GM21528 (cell line): ENCODE data around the gene FHIT.
"Not testable (repeated sequence)": the region's sequence is repeated elsewhere in the genome, so short reads cannot be mapped to it uniquely, and the experiment has no call there.

Experiments
- ATAC-seq: cut with Tn5 transposase; IDR thresholded peaks from one replicate; pipeline ENCODE4 v1.9.1; 2021; ENCODE audit warnings: mild to moderate bottlenecking, moderate library complexity; ENCODE audit not compliant: unreplicated experiment, low FRiP score

FHIT gene

DNA sequence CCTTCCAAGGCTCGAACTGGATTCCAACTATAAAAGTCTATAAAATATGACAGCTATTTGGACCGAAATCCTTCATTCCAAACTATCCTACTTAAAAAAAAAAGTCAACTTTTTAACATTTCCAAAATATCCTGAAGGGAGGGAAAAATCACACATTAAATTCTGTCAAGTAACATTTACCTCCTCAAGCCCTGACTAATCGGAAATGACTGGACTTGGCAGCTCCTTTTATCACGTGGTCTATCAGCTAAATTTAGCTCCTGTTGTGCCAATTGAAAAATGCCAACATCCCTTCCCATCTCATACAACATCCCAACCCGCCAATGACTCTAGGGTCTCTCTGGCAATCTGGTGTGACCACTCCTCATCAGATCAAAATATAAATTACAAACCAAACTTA lies 297.9 kb downstream of the FHIT start:
- ATAC-seq = no peak

DNA sequence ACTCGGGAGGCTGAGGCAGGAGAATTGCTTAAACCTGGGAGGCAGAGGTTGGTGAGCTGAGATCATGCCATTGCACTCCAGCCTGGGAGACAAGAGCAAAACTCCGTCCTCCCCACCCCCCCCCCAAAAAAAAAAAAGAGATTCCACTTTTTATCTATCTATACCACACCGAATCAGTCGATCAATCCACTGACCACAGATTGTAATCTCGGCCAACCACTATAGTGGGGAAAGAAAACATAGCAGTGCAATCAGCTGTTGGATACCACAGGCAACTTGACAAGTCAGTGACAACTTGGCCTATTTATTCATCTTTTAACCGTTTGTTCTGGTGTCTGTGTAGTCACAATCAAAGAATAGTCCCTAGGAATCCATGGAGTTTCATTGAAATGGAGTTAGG lies 299.2 kb downstream of the FHIT start:
- ATAC-seq = no peak

DNA sequence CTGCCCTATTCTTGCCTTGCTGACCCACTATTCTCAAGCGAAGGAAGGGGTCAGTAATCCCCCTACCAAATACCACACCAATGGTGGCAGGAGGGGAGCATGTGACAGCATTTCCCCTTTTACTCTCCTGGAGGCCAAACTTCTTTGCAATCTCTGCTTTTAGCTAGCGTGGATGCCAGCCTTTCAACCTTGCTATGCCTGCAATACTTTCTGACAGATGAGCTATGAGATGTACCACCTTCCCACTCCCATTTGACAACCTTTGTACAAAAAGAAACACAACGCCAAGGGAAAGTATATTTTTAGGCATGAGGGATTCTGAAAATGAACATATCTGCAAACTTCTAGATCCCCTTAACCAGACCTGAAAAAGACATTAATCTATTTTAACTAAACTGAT lies 302.1 kb downstream of the FHIT start:
- ATAC-seq = no peak

DNA sequence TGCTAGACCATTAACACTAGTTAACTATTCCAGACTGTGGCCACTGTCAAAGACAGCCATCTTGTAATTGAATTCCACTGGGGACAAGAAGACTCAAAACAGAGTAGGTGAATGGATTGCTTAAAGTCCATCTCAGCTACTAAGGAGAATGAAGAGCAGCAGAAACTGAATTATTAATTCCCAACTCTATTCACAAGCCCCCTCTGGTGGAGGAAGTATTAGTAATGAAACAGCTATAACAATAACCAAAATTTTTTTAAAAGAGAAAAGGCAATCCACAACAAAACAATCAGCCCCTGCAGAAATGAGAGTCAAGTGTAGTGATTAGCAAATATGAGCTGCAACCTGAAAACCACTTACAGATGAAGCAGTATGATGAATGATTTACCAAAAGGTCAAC lies 302.8 kb downstream of the FHIT start:
- no peak for ATAC-seq

DNA sequence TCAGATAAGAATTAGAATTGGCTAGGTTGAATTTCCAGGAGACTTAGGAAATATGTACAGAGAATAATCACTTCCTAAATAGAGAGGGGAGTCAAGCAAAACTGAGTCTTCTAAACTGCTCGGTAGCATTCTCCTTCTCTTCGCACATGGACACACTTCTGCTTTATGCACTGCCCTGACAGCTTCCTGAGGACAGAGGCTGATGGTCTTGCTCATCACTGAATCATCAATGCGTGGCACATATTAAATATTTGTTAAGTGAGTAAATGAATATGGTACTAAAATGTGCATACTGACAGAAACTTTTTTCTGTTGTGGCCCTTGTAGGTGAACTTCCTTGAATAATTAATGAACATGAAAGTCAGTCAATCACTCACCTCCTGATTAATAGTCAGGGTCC lies 315.5 kb downstream of the FHIT start:
- ATAC-seq = no peak

DNA sequence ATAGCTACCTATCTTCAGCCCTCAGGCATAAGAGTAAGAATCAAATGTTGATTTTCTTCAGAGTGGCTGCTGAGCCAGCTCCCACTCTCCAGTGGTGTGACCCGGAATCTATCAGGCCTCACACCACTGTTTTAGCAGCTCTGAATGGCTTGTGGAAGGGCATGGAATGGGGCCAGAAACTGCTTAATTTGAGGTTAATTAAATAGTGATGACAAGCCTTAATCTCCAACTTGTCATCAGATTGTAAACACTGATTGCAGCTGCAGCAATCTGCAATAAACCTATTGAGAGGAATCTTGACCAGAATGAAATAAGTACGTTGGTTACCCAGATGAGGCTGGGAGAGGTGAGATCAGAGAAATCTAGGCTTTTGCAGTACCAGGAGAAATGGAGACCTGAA lies 317.4 kb downstream of the FHIT start:
- ATAC-seq = no peak

DNA sequence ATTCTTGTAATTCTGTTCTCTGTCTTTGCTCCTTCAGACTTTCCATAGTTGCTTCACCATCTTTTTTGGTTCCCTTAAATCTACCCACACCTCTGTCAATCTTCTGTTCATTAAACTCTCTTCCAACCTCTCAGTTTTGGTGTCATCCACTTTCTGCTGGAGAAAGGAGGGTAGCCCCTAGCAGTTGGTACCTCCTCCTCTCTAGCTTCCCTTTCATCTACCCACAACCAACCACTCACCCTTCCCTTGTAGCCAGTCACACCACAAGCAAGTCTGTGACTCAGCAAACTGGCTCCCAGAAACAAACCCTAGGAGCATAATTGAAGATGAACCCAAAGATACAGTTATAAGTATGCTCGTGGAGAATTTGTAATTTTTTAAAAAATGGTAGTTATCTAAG lies 318.6 kb downstream of the FHIT start:
- no peak for ATAC-seq

DNA sequence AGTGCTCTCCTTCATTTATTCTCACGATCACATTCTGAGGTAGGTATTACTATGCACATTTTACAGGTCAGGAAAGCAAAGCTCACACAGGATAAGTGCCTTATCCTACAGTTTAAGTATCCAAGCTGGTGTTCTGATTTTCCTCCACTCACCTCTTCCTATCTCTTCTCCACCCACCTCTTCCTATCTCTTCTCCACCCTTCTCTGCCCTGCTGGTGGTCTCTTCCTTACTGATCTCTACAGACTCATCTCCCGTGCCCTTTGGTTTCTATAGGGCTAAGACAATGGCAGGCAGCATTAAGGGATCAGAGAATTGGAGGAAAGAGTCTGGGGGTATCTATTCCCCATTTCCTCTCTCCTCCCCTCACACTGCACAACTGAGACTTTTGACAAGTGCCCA lies 319.1 kb downstream of the FHIT start:
- no peak for ATAC-seq

DNA sequence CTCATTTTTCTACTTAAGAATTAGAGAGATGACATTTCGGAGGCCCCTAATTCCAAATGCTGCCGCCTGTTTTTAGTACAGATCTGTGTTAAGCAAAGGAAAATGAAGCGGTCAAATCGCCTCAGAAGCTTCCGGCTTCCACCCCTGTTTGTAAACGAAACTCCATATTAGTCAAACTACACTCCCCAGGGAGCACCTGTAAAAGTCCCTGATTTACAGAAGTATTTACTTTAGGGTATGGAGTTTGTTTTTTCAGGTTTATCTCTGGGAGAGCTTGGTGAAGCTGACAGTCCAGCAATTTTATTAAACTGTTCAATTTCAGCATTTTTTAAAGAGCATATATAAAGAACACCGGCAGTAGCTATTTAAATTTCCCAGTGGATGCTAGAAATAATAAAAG lies 319.8 kb downstream of the FHIT start:
- no peak for ATAC-seq

DNA sequence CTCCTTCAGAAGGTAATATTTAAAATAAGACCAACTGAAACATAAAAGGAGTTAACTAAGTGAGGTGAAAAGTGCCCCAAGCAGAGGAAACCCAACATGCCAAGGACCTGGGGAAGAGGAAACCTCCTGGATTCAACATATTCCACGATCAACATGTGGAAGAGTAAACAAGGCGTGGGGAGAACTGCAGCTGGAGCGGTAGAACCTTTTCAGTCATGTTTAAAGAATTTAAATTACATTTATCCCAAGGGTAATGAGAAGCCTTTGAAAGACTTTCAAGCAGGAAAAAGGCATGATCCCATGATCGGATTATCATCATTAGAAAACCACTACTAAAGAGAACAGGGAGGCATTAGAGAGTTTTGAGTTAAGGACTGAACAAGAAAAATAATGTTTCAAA lies 330.7 kb downstream of the FHIT start:
- no peak for ATAC-seq

DNA sequence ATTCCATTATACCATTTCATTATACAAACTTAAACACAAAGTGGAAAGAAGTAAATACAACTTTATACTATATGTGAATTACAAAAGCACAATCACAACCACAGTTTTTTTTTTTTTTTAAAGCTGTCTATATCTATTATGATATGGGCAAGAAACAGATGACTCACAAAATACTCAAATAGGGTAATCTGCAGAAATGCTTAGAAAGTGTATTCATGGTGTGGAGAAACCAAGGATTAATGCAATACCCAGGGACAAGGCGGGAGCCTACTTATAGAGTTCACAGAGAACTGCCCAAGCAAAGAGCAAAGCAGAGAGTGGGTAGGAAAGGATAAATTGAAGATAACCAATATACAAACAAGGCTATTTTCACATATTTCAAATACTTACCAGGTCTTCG lies 332.0 kb downstream of the FHIT start:
- no peak for ATAC-seq

DNA sequence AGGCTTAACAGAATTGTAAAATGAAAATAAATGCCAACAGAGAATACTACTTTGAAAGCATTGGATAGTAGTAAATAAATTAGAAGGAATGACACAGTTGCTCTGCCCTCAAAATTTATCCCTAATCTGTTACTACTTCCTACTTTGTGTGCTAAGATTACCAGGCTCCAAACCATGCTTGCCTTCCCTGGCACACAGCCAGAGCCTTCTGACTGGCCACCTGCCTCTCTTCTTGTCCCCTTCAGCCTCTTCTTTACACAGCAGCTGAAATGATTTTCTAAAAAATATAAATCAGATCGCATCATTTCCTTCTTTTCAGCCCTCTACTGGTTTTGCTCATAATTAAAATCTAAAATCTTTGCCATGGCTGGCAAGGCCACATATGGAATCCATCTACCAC lies 334.1 kb downstream of the FHIT start:
- ATAC-seq = no peak

DNA sequence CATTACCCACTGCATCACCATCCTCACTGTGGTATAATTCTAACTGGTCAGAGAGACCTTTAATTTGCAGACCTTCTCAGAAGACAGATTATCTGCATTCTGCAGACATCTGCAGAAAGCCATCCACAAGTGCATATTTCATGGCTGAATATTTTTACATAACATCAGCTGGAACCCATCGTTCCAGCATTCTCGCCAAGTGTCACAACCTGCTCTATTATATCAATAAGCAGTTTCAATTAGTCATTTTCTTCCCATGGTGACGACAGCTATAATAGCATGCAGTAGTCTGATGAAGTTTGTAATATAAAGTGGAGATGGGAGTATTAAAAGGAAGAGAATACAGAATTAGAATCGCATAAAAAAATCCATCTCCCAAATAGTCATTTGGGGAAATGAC lies 334.7 kb downstream of the FHIT start:
- ATAC-seq = no peak

DNA sequence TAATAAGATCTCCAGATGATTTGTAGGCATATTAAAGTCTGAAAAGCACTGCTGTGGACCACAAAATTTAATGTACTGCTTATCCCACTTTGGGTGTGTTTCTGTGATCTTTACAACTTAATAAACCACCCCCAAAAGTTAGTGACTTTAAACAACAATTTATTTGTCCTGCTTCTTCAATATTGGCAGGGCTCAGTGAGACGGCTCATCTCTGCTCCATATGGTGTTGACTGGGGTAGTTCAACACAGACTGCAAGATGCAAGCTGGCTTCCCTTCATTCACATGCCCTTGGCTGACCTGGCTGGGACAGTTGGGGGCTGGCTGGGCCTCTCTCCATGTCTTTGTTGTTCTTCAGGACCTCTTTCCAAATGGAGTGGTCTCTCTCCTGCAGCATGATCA lies 337.8 kb downstream of the FHIT start:
- ATAC-seq = no peak

DNA sequence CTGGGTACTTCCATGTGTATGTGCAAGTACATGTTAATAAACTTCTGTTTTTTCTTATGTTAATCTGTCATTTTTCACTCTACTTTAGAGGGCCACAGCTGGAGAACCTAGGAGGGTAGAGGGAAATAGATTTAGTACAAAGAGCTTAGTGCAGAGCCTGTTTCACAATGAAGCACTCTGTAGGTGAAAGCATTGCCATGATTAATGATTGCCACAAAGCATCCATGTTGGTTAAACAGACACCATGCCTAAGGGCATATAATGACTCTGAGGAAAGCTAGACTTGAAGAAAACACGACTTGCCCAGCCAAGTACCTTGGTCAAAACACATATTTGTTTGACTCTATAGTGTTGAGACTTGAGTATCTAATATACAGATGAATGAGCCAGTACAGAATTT lies 338.4 kb downstream of the FHIT start:
- ATAC-seq = no peak

DNA sequence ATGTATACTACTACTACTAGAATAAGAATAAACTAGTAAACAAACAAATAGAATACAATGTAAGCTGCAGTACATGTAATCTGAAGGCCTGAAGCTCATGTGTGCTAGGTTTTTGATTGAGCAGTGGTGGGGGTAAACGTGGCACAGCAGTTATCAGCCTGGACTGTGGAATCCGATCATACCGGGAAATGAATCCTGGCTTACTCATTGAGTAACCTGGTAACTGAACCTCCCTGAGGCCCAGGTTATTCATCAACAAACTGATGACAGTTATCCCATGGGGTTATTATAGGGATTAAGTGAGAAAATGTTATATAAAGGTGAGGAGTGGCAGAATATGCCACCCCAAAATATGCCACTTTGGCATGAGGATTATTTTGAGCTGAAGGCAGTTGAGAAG lies 339.1 kb downstream of the FHIT start:
- ATAC-seq = no peak

DNA sequence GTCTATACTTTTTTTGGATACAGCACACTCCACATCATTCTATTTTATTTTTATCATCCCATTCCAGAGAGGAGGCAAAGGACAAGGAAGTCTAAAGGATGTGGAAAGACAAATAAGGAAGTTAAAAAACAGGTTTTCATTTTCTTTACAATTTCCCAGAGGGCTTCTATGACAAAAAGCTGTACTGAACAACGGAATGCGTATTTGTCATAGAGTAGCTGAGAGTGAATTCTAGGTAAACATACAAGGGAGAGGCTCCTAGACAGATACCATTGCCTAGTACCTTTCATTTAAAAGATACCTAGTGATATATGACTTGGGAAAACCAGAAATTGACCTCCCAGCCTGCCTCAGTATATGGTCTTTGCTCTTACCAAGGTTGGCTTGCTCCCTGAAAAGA lies 341.7 kb downstream of the FHIT start:
- ATAC-seq = no peak

DNA sequence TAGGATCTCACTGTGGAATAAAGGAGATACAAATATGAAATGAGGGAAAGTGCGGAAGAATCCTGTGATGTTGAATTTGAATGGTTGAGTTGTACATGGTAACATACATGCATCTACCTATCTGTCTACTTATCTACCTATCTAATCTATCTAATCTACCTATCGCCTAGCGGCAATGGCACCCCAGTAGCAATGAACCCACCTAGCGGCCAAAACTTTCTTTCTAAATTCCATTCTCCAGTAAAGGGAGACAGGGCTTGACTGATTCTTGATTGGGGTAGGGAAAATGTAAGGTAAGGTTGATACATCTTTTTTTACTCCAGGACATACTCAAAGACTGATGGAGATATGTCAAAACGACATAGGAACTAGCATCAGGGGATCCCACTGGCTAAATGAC lies 345.0 kb downstream of the FHIT start:
- ATAC-seq = no peak

DNA sequence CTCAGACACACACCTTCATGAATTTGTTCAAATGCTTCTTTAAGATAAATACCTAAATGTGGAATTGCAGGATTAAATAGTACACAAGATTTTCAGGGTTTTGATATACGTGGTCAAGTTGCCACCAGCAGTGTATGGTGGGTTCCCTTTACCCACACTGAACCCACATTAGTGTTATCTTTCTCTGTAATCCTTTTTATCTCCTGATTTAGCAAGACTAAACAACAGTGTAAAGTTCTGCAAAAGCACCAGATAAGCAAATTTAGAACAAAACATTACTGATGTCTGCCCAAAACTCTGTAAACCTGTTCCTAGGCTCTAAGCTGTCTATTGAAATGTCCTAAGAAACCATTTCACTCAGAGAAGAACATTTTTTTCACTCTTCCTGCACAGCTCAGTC lies 352.9 kb downstream of the FHIT start:
- no peak for ATAC-seq

DNA sequence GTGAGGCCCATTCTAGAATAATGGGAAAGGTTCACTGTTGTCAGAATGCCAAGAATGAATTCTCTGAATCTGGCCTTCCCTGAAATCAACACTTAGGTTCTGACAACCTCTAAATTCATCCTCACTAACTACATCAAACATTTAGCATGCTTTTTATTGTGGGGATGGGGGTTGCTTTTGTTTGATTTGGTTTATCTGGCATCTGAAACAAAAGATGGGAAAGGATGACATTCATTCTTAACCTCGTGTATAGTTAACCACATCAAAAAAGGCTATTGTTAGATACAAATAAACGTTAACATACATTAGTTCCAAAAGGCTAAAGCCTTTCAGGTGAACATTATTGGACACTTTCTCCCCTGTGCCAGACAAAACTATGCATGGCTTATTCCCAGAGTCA lies 357.3 kb downstream of the FHIT start:
- no peak for ATAC-seq

DNA sequence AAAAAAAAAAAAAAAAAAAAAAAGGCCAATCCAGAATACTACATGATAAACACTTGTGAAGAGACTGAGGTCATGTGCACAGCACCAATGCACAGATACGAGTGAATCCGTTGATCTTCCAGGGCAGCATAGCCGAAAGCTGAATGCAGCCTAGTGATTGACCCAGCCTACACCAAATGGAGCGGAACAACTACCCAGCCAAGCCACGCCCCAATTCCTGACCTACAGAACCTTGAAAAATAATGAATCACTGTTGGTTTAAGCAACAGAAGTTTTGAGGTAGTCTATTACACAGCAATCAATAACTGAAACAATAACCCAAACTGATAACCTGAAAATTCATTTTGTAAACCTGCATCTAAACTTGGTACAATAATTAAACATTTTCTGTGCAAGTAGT lies 361.0 kb downstream of the FHIT start:
- no peak for ATAC-seq

DNA sequence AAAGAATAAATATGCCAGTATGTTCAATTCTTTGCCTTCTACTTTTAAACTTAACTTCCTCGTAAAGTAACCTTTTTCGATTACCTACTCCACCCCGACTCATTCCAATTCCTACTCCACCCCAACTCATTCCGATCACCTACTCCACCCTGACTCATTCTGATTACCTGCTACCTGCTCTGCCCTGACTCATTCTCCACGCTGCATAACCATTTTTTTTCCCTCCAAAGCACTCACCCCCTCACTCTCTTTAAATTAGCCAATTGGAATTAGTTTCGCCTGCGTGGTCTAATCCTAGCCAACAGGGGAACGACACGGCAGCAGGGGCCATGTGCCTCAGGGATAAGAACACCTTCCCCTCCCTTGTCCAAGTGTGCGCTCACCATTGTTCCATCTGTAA lies 362.3 kb downstream of the FHIT start:
- ATAC-seq = not testable (repeated sequence)

DNA sequence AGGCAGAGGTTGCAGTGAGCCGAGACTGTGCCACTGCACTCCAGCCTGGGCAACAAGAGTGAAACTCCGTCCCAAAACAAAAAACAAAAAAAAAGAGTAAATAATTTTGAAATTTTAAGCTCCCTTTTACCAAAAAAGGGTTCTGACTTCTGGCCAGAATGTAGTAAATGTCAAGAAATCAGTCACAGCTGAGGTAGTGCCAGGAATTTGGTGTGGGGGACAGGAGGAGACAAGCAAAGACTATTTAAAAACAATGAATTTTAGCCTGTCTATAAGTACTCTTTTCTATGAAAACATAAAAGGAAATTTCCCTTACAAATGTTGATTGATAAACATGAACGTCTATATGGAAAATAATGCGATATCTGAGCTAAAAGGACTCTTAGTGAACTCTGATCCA lies 363.7 kb downstream of the FHIT start:
- ATAC-seq = no peak

DNA sequence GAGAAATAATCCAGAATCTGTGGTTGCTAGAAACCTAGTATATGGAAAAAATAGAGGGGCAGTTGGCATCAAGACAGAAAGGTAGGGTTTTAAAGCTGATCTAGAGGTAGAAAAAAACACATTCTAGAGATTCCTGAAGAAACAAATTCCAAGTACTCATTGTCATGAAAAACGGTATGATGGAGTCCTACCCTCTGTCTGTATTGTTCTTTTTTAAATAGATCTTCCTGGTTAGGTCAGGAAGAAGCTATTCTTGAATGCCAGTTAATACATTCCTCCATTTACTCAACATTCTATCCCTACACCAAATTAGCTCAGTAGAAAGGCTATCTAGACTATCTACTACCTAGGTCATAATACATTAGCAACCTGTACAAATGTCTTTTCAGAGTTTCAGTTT lies 364.7 kb downstream of the FHIT start:
- no peak for ATAC-seq
